Skin of body (tissue), 2 donors: ENCODE results near the gene PARP14. TPM values are rescaled to one million over a fixed set of nuclear protein-coding genes. Genes with fewer than 3 reads are reported as not detected.
"Not testable (repeated sequence)": the region's sequence is repeated elsewhere in the genome, so short reads cannot be mapped to it uniquely, and the experiment has no call there.

Source experiments
- DNase-seq: peaks from one replicate; lab custom pipeline; 2025; lab: John Stamatoyannopoulos, UW
- total RNA-seq: library from RNA; depleted of rRNA; stranded (reverse); fragments of >200 nt; gene quantifications from one replicate; pipeline ENCODE4 v1.2.3, GENCODE V29; 2014

Gene PARP14
- 24.6 TPM for total RNA-seq

DNA sequence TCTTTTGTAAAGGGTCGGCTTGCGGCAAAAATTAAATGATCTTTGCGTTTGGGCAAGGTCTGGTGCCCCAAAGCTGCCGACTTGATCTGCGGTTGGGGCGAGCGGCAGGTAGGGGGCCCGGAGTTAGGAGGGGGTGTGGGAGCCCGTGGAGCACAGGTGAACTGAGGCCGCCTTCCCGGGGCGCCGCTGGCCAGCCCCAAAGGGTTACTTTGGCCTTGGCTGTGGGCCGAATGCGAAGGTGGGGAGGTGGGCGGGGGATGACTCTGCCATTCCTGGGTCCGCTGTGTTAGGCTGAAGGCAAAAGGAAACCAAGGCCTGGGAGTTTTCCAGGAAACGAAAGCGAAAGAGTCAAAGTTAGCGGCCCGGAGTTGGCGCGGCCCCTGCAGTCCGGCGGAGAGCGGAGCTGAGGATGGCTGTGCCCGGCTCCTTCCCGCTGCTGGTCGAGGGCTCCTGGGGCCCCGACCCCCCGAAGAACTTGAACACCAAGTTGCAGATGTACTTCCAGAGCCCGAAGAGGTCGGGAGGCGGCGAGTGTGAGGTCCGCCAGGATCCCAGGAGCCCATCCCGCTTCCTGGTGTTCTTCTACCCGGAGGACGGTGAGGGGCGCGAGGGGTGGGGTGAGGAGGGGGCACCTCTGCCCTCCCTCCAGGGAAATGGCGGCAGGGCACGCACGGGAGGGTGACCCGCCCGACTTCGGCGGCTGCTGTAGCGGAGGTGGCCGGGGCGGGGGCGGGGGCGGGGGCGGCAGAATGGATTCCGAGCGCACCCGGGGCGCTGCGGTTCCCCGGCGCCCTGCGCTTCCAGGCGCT, at the start of gene PARP14:
Gene PARP14, plus strand, starts transcription at position 365 of the 809 bp plus-strand sequence. Its CDS starts 45 bp downstream, at position 410.
- peak; percentile 69 for DNase-seq

GRCh38 chr3:122635789-122636188, 44.9 kb upstream of the PARP14 start:
- DNase-seq = no peak

DNA sequence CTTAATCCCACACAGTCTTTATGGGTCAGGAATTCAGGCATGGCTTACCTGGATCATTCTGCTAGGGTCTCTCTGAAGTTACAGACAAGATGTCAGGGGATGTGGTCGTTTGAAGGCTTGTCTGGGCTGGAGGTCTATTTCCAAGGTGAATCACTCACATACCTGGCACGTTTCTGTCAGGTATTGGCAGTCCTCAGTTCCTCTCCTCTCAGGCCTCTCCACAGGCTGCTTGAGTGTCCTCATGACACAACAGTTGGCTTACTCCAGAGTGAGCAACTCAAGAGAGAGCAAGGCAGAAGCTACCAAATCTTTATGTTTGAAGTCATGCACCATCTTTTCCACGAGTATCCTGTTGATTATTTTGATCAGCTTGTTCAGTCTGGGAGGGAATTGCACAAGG, 43.9 kb upstream of the PARP14 start:
- no peak for DNase-seq

- DNase-seq = no peak
Measured at GRCh38 chr3:122640437-122640999, 40.1 kb upstream of the PARP14 start.

- DNase-seq = no peak
Measured at GRCh38 chr3:122642935-122643334, 37.7 kb upstream of the PARP14 start.

GRCh38 chr3:122646146-122646988, 34.3 kb upstream of the PARP14 start:
- DNase-seq = no peak

DNA sequence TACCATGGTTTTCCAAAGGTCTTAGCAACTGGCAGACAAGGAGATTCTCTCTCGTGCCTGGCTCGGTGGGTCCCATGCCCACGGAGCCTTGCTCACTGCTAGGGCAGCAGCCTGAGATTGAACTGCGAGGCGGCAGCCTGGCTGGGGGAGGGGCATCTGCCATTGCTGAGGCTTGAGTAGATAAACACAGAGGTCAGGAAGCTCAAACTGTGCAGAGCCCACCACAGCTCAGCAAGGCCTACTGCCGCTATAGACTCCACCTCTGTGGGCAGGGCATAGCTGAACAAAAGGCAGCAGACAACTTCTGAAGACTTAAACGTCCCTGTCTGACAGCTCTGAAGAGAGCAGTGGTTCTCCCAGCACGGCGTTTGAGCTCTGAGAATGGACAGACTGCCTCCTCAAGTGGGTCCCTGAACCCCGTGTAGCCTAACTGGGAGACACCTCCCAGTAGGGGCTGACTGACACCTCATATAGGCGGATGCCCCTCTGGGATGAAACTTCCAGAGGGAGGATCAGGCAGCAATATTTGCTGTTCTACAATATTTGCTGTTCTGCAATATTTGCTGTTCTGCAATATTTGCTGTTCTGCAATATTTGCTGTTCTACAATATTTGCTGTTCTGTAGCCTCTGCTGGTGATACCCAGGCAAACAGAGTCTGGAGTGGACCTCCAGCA, 29.3 kb upstream of the PARP14 start:
- DNase-seq = not testable (repeated sequence)

- not testable (repeated sequence) for DNase-seq
Measured at GRCh38 chr3:122651962-122652361, 28.7 kb upstream of the PARP14 start.

DNA sequence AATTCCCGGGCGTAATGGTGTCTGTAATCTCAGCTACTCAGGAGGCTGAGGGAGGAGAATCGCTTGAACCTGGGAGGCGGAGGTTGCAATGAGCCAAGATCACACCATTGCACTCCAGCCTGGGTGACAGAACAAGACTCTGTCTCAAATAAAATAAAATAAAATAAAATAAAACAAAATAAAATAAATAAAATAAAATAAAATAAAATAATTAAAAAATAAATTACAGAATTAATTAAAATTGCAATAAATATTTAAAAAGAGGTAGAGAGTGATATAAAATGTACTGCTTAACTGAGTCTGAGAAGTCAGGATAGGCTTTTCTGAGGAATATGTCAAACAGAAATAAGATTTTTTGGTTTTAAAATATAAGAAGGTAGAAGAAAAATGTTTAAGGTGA, 22.3 kb upstream of the PARP14 start:
- DNase-seq = not testable (repeated sequence)

DNA sequence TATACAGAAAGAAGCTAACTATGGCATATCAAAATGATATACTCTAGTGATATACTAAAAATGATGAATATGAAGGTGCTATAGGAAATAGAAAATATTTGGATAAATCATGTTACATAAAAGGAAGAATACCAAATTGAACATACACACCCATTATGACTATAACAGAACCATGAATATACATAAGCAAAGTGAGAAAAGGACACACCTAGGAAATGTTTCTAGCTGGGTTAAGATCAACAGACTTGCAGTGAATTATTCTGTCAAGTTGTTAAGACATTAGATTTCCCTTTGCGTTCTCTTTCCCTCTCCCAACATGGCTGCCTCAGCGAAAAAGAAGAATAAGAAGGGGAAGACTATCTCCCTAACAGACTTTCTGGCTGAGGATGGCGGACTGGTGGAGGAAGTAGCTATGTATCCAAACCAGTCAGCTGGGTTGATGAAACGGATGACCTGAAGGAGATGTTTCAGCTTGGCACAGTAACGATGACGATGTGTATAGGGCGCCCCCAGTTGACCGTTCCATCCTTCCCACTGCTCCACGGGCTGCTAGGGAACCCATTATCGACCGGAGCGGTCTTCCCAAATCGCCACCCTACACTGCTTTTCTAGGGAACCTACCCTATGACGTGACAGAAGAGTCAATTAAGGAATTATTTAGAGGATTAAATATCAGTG, 20.2 kb upstream of the PARP14 start:
- DNase-seq = no peak

GRCh38 chr3:122661633-122662032, 19.0 kb upstream of the PARP14 start:
- DNase-seq = no peak

GRCh38 chr3:122662505-122662904, 18.1 kb upstream of the PARP14 start:
- DNase-seq = no peak

DNA sequence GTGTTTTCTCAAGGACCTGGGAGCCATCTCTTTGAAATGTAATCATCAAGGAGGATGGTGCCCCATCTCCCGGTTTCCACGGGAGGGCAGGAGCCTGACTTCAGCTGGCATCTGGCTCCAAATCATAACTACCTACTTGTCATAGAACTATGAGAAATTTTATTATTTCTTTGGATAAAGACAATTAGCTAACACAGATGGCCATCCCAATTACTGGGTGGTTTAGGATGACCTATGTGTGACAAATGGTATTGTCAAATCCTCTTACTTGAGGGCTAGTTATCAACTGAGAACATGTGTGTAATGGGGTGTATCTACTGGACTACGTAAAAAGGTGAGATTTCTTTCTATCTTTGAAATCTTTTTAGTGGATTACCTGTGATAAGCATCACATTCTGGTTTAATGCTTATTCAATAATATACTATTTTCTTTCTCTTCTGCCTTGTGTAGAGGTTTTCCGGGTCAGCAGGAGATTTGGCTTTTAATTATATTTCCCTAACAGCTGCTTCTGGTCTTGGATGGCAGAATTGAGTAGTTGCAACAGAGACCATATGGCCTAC, 15.3 kb upstream of the PARP14 start:
- DNase-seq = no peak

- no peak for DNase-seq
Measured at GRCh38 chr3:122665881-122666280, 14.8 kb upstream of the PARP14 start.

GRCh38 chr3:122668930-122669730, 11.5 kb upstream of the PARP14 start:
- DNase-seq = no peak

- DNase-seq = no peak
Measured at GRCh38 chr3:122671553-122671952, 9.1 kb upstream of the PARP14 start.

GRCh38 chr3:122674339-122674738, 6.3 kb upstream of the PARP14 start:
- DNase-seq = no peak

GRCh38 chr3:122676759-122677158, 3.9 kb upstream of the PARP14 start:
- DNase-seq = no peak

DNA sequence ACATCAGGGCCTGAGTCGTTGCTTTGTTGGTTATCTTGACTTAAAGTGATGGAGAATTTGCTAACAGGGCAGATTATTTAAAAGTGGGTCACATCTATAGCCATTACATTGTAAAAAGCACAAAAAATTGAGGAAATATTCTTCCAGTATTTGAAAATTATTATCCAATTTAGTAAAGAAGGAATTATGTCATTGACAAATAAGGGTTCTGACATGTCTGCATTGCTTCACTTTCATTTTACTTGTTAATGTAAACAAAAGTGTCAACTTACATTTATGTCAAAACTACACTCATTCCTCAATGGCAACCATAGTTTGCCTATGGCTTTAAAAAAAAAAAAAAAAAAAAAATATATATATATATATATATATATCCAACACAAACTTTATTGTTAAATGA, 3.4 kb upstream of the PARP14 start:
- DNase-seq = no peak

GRCh38 chr3:122678506-122678905, 2.1 kb upstream of the PARP14 start:
- no peak for DNase-seq
